ENCODE results near the gene DSG1. TPM values are rescaled to one million over a fixed set of nuclear protein-coding genes. Genes with fewer than 3 reads are reported as not detected.

The DSG1 gene
- polyA plus RNA-seq, 1 donor from 2014 or later: not detected

GRCh38 chr18:31382107-31382506 is 64.1 kb downstream of the DSG1 start:
- Histone ChIP-seq H3K4me2 (ENCODE audit: low read length) (no peak overlapping the region), H3K27ac (ENCODE audit: low read length) (no peak overlapping the region), H2AFZ (ENCODE audit: low read depth, low read length) (no peak overlapping the region), H3K9ac (ENCODE audit: low read length) (no peak overlapping the region), H3K27me3 (ENCODE audit: insufficient read depth, low read depth, low read length) (no peaks in the 10 kb centered on the region), H3K9me2 (ENCODE audit: insufficient read depth, low read length) (no peaks in the 10 kb centered on the region), H3F3A (ENCODE audit: insufficient read depth, low read length, poor library complexity, severe bottlenecking) (no peaks in the 10 kb centered on the region), H3K79me2 (replicated peaks; ENCODE audit: insufficient read depth, low read length) (no peaks in the 10 kb centered on the region), H3K36me3 (ENCODE audit: insufficient read depth, low read length) (no peaks in the 10 kb centered on the region), H4K20me1 (ENCODE audit: insufficient read depth) (no peaks in the 10 kb centered on the region), H3K4me3 (ENCODE audit: low read length) (no peak overlapping the region), H3K9me3 (ENCODE audit: low read length) (no peaks in the 10 kb centered on the region)
- no peak for TF ChIP-seq EP300 (conservative IDR thresholded peaks at IDR 0.05; ENCODE audit: poor library complexity, severe bottlenecking)
- no peak for TF ChIP-seq MXI1 (conservative IDR thresholded peaks at IDR 0.05; ENCODE audit: poor library complexity, severe bottlenecking)
- no peak for TF ChIP-seq TAF1 (IDR thresholded peaks at IDR 0.05; ENCODE audit: low read depth)
- TF ChIP-seq CTCF (IDR thresholded peaks at IDR 0.05; ENCODE audit: poor library complexity, severe bottlenecking): no peak
- no peak for TF ChIP-seq SMC3 (conservative IDR thresholded peaks at IDR 0.05; ENCODE audit: poor library complexity)
- TF ChIP-seq REST (IDR thresholded peaks at IDR 0.05; ENCODE audit: borderline replicate concordance): no peak
- TF ChIP-seq EZH2 (IDR thresholded peaks at IDR 0.05; ENCODE audit: borderline replicate concordance, insufficient read depth, low read length, poor library complexity, severe bottlenecking): no peak
- no peak for TF ChIP-seq RAD21 (conservative IDR thresholded peaks at IDR 0.05)
- TF ChIP-seq POLR2AphosphoS5 (IDR thresholded peaks at IDR 0.05): no peak

- Histone ChIP-seq H3F3A (ENCODE audit: insufficient read depth, low read length, poor library complexity, severe bottlenecking) (no peaks in the 10 kb centered on the region), H3K27ac (ENCODE audit: low read length) (no peak overlapping the region), H3K27me3 (ENCODE audit: insufficient read depth, low read depth, low read length) (no peaks in the 10 kb centered on the region), H3K4me2 (ENCODE audit: low read length) (no peak overlapping the region), H3K9ac (ENCODE audit: low read length) (no peak overlapping the region), H3K9me3 (ENCODE audit: low read length) (no peaks in the 10 kb centered on the region), H2AFZ (ENCODE audit: low read depth, low read length) (no peak overlapping the region), H4K20me1 (ENCODE audit: insufficient read depth) (no peaks in the 10 kb centered on the region), H3K36me3 (ENCODE audit: insufficient read depth, low read length) (no peaks in the 10 kb centered on the region), H3K9me2 (ENCODE audit: insufficient read depth, low read length) (no peaks in the 10 kb centered on the region), H3K4me3 (ENCODE audit: low read length) (no peak overlapping the region), H3K79me2 (replicated peaks; ENCODE audit: insufficient read depth, low read length) (no peaks in the 10 kb centered on the region)
- TF ChIP-seq POLR2AphosphoS5 (IDR thresholded peaks at IDR 0.05) (no peak), CTCF (IDR thresholded peaks at IDR 0.05; ENCODE audit: poor library complexity, severe bottlenecking) (no peak), EZH2 (IDR thresholded peaks at IDR 0.05; ENCODE audit: borderline replicate concordance, insufficient read depth, low read length, poor library complexity, severe bottlenecking) (no peak), MXI1 (conservative IDR thresholded peaks at IDR 0.05; ENCODE audit: poor library complexity, severe bottlenecking) (no peak), EP300 (conservative IDR thresholded peaks at IDR 0.05; ENCODE audit: poor library complexity, severe bottlenecking) (no peak), SMC3 (conservative IDR thresholded peaks at IDR 0.05; ENCODE audit: poor library complexity) (no peak), TAF1 (IDR thresholded peaks at IDR 0.05; ENCODE audit: low read depth) (no peak), REST (IDR thresholded peaks at IDR 0.05; ENCODE audit: borderline replicate concordance) (no peak), RAD21 (conservative IDR thresholded peaks at IDR 0.05) (no peak)
Measured at GRCh38 chr18:31386741-31387140, 68.8 kb downstream of the DSG1 start.
